GM23338 (cell line): ENCODE results near the gene COPB2. TPM values are rescaled to one million over a fixed set of nuclear protein-coding genes. Genes with fewer than 3 reads are reported as not detected.

Experiments
- ATAC-seq: fragments of 200-7000 bp; cut with Tn5 transposase; 3 replicates; pipeline ENCODE4 v1.9.1; 2020
- DNase-seq: peaks from one replicate; pipeline ENCODE4 v3.0.0-alpha.2; 2015; ENCODE audit warnings: low spot score
- H2AFZ ChIP-seq: fragments of 200-600 bp; sonication (generic); 2 replicates; pipeline ENCODE4 v1.8.0; 2016; ENCODE audit warnings: antibody characterized with exemption, mild to moderate bottlenecking, moderate library complexity
- H3F3A ChIP-seq: fragments of 200-600 bp; sonication (generic); replicated peaks from 2 replicates; pipeline ENCODE4 v1.8.0; 2017; ENCODE audit warnings: antibody characterized with exemption, mixed run types, low read depth
- H3K27ac ChIP-seq: fragments of 200-600 bp; sonication (generic); 2 replicates; pipeline ENCODE4 v1.6.1; 2016; ENCODE audit warnings: low read depth
- H3K27me3 ChIP-seq: fragments of 200-600 bp; sonication (generic); 2 replicates; pipeline ENCODE4 v1.8.0; 2016; ENCODE audit warnings: mild to moderate bottlenecking, mixed run types, moderate library complexity; ENCODE audit not compliant: insufficient read depth
- H3K36me3 ChIP-seq: fragments of 200-600 bp; sonication (generic); 2 replicates; pipeline ENCODE4 v1.8.0; 2016; ENCODE audit warnings: mild to moderate bottlenecking; ENCODE audit not compliant: insufficient read depth
- H3K4me1 ChIP-seq: fragments of 200-600 bp; sonication (generic); 2 replicates; pipeline ENCODE4 v1.8.0; 2016; ENCODE audit warnings: mild to moderate bottlenecking, moderate library complexity; ENCODE audit not compliant: insufficient read depth
- H3K4me2 ChIP-seq: fragments of 200-600 bp; sonication (generic); 2 replicates; pipeline ENCODE4 v1.7.1; 2017; ENCODE audit warnings: mixed run types
- H3K4me3 ChIP-seq: fragments of 200-600 bp; sonication (generic); 2 replicates; pipeline ENCODE4 v1.6.1; 2016; ENCODE audit warnings: mixed run types
- H3K79me2 ChIP-seq: fragments of 200-600 bp; sonication (generic); replicated peaks from 2 replicates; pipeline ENCODE4 v1.8.0; 2017; ENCODE audit warnings: mild to moderate bottlenecking; ENCODE audit not compliant: insufficient read depth
- H3K9me2 ChIP-seq: fragments of 200-600 bp; sonication (generic); 2 replicates; pipeline ENCODE4 v1.8.0; 2017; ENCODE audit not compliant: insufficient read depth
- H4K20me1 ChIP-seq: fragments of 200-600 bp; sonication (generic); replicated peaks from 2 replicates; pipeline ENCODE4 v1.8.0; 2017; ENCODE audit warnings: mild to moderate bottlenecking; ENCODE audit not compliant: insufficient read depth
- H3K27ac Mint-ChIP-seq: 2 replicates; pipeline ENCODE4 v1.8.0; 2020; ENCODE audit warnings: inconsistent platforms, mild to moderate bottlenecking, moderate library complexity, mixed read lengths
- H3K27me3 Mint-ChIP-seq: 3 replicates; pipeline ENCODE4 v1.8.0; 2022; ENCODE audit warnings: low read depth, mild to moderate bottlenecking, moderate library complexity, mixed read lengths, inconsistent platforms; ENCODE audit not compliant: insufficient read depth, poor library complexity
- H3K36me3 Mint-ChIP-seq: 3 replicates; pipeline ENCODE4 v1.8.0; 2021; ENCODE audit warnings: low read depth, mild to moderate bottlenecking, inconsistent platforms, moderate library complexity, mixed read lengths
- H3K4me1 Mint-ChIP-seq: 3 replicates; pipeline ENCODE4 v1.8.0; 2020; ENCODE audit warnings: mild to moderate bottlenecking, inconsistent platforms, mixed read lengths
- H3K4me3 Mint-ChIP-seq: 3 replicates; pipeline ENCODE4 v1.8.0; 2021; ENCODE audit warnings: moderate library complexity, mild to moderate bottlenecking, inconsistent platforms, mixed read lengths
- H3K9me3 Mint-ChIP-seq: 3 replicates; pipeline ENCODE4 v1.8.0; 2020; ENCODE audit warnings: moderate library complexity, mild to moderate bottlenecking, inconsistent platforms, mixed read lengths
- CREB1 ChIP-seq: fragments of 250-450 bp; sonication (Bioruptor Pico); IDR thresholded peaks from 2 replicates; pipeline ENCODE4 v1.5.0; 2020; ENCODE audit warnings: low read depth, mild to moderate bottlenecking, moderate library complexity
- ETS1 ChIP-seq: IDR thresholded peaks from 2 replicates; pipeline ENCODE4 v1.6.1; 2016; ENCODE audit warnings: antibody characterized with exemption
- EZH2 ChIP-seq: fragments of 200-600 bp; sonication (generic); IDR thresholded peaks from one replicate; pipeline ENCODE4 v1.8.0; 2017; ENCODE audit warnings: antibody characterized with exemption, mild to moderate bottlenecking, low read depth; ENCODE audit not compliant: unreplicated experiment
- EZH2phosphoT487 ChIP-seq: fragments of 200-600 bp; sonication (generic); IDR thresholded peaks from one replicate; pipeline ENCODE4 v1.8.1; 2018; ENCODE audit warnings: antibody characterized with exemption; ENCODE audit not compliant: unreplicated experiment
- JUNB ChIP-seq: IDR thresholded peaks from one replicate; pipeline ENCODE4 v1.6.1; 2016; ENCODE audit warnings: antibody characterized with exemption; ENCODE audit not compliant: unreplicated experiment
- REST ChIP-seq: IDR thresholded peaks from one replicate; pipeline ENCODE4 v1.6.1; 2018; ENCODE audit warnings: antibody characterized with exemption; ENCODE audit not compliant: unreplicated experiment
- STAT1 ChIP-seq: IDR thresholded peaks from one replicate; pipeline ENCODE4 v1.6.1; 2016; ENCODE audit warnings: antibody characterized with exemption; ENCODE audit not compliant: unreplicated experiment
- ZNF114 ChIP-seq: fragments of 250-450 bp; sonication (Bioruptor Pico); IDR thresholded peaks from 2 replicates; pipeline ENCODE4 v1.5.0; 2020; ENCODE audit warnings: mild to moderate bottlenecking, moderate library complexity
- ZNF331 ChIP-seq: fragments of 250-450 bp; sonication (Bioruptor Pico); IDR thresholded peaks from 2 replicates; pipeline ENCODE4 v1.5.0; 2020; ENCODE audit warnings: low read depth, mild to moderate bottlenecking, moderate library complexity
- polyA plus RNA-seq: library from polyadenylated mRNA; unstranded; fragments of >200 nt; fragmentation: Nextera tagmentation; extraction: Ambion mirVana; gene quantifications from 2 replicates; pipeline ENCODE4 v1.2.1, GENCODE V29; 2016
- total RNA-seq: library from RNA; depleted of rRNA; stranded (reverse); fragments of >200 nt; shearing (Covaris generic); gene quantifications from 2 replicates; pipeline ENCODE4 v1.2.3, GENCODE V29; 2014
- TF ChIP-seq, protein P1 (sequence below), 2 experiments: fragments of 200-600 bp in 1 of 2; sonication (generic) in 1 of 2; conservative IDR thresholded peaks; 2 replicates each; pipeline versions ENCODE4 v1.5.1 to v1.6.1; 2016 to 2017; ENCODE audit warnings: antibody characterized with exemption in 2 of 2, low read depth in 2 of 2, mild to moderate bottlenecking in 2 of 2, moderate library complexity in 1 of 2

COPB2 gene
- total and polyA plus RNA-seq, 2 experiments from 2014 or later = 48.2 to 89.1 TPM

DNA sequence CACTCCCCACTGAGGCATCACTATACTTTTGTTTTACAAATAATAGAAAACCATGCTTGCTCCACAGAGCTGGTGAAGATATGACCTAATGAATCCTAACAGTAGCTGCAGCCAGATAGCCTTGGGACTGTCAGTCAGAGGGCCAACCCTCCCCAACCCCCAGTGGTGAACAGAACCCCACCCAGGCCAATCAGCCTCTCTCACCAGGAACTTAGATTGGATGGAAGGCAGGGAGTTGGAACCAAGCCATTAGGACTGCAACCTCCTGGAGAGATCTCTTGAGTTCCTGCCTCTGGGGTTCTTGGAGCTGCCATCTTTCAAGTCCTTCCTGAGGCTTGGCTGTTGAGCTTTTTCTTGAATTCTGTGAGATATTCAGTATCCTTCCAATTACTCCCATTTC is 48.7 kb downstream of the COPB2 start (continued):
- TF ChIP-seq, protein P1, sequence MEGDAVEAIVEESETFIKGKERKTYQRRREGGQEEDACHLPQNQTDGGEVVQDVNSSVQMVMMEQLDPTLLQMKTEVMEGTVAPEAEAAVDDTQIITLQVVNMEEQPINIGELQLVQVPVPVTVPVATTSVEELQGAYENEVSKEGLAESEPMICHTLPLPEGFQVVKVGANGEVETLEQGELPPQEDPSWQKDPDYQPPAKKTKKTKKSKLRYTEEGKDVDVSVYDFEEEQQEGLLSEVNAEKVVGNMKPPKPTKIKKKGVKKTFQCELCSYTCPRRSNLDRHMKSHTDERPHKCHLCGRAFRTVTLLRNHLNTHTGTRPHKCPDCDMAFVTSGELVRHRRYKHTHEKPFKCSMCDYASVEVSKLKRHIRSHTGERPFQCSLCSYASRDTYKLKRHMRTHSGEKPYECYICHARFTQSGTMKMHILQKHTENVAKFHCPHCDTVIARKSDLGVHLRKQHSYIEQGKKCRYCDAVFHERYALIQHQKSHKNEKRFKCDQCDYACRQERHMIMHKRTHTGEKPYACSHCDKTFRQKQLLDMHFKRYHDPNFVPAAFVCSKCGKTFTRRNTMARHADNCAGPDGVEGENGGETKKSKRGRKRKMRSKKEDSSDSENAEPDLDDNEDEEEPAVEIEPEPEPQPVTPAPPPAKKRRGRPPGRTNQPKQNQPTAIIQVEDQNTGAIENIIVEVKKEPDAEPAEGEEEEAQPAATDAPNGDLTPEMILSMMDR (conservative IDR thresholded peaks at IDR 0.05; ENCODE audit: low read depth in 2 of 2) = no peak
- no peak for TF ChIP-seq EZH2phosphoT487

DNA sequence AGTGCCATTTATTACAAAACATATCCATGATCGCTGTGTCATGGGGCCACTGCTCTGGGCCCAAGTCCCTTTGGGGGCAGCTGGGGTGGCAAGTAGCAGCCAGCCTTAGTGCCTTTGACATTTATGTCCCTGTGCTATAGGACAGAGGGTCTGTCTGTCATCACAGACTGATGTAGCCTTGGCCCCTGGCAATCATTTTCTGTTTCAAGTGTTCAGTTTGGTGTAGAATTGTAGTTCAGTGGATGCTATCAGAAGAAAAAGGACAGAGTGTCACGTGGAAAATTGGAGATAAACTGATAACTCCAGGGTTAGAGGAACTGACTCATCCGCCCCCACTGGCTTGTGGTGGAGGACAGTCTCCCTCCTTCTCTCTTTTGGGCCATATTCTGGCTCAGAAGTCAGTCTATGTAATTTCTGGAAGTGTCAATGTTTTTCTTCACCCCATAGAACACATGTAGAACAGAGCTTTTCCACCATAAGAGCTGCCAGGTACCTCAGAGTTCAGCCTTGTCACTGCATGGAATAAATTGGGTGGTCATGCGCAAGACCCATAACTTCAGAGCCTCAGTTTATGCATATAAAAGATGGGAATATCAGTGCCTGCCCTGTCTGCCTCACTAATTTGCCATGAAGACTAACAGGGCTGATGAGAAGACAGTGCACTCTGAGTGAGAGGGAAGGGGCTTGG is 50.1 kb downstream of the COPB2 start:
- no peak overlapping the region for H3K4me3 Mint-ChIP-seq
- H3K27ac Mint-ChIP-seq = no peak overlapping the region
- no peaks in the 10 kb centered on the region for H3K4me1 Mint-ChIP-seq
- no peak for DNase-seq
- H3K4me2 ChIP-seq = no peak overlapping the region
- no peaks in the 10 kb centered on the region for H3K9me3 Mint-ChIP-seq
- H3K27ac ChIP-seq = no peak overlapping the region
- no peak overlapping the region for H3K4me3 ChIP-seq
- no peaks in the 10 kb centered on the region for H3K36me3 Mint-ChIP-seq
- peaks cover 4% of the 10 kb centered on the region for H3K79me2 ChIP-seq
- no peaks in the 10 kb centered on the region for H4K20me1 ChIP-seq
- peaks cover 20% of the 10 kb centered on the region for H3K27me3 ChIP-seq
- H2AFZ ChIP-seq = no peak overlapping the region
- H3F3A ChIP-seq = no peaks in the 10 kb centered on the region
- no peak for ATAC-seq
- no peaks in the 10 kb centered on the region for H3K27me3 Mint-ChIP-seq
- peaks cover 11% of the 10 kb centered on the region for H3K9me2 ChIP-seq
- no peaks in the 10 kb centered on the region for H3K4me1 ChIP-seq
- no peaks in the 10 kb centered on the region for H3K36me3 ChIP-seq
- no peak for TF ChIP-seq EZH2
- TF ChIP-seq ETS1 = no peak
- TF ChIP-seq STAT1 = no peak
- TF ChIP-seq CREB1 (CRISPR knock-in tag) = no peak
- no peak for TF ChIP-seq ZNF331
- TF ChIP-seq ZNF114 (CRISPR knock-in tag) = no peak
- TF ChIP-seq JUNB = no peak
- no peak for TF ChIP-seq REST
- TF ChIP-seq, protein P1 (conservative IDR thresholded peaks at IDR 0.05; ENCODE audit: low read depth in 2 of 2) = no peak
